HEK293T (cell line): ENCODE measurements around the gene AGAP3.

Experiments
- ARNT ChIP-seq: fragments of 450-650 bp; IDR thresholded peaks from 2 replicates; pipeline ENCODE4 v1.6.1; 2017; ENCODE audit warnings: mild to moderate bottlenecking
- BHLHE40 ChIP-seq: fragments of 450-650 bp; IDR thresholded peaks from 2 replicates; pipeline ENCODE4 v1.6.1; 2016; ENCODE audit warnings: mild to moderate bottlenecking, moderate library complexity, borderline replicate concordance
- CTBP1 ChIP-seq: fragments of 450-650 bp; IDR thresholded peaks from 2 replicates; pipeline ENCODE4 v1.6.1; 2016; ENCODE audit warnings: borderline replicate concordance
- ELF4 ChIP-seq: fragments of 450-650 bp; IDR thresholded peaks from 2 replicates; pipeline ENCODE4 v1.6.1; 2017; ENCODE audit warnings: antibody characterized with exemption
- FOXA1 ChIP-seq: fragments of 450-650 bp; IDR thresholded peaks from 2 replicates; pipeline ENCODE4 v1.6.1; 2016; ENCODE audit warnings: mild to moderate bottlenecking
- FOXK2 ChIP-seq: fragments of 450-650 bp; IDR thresholded peaks from 2 replicates; pipeline ENCODE4 v1.6.1; 2016; ENCODE audit warnings: mild to moderate bottlenecking
- FOXM1 ChIP-seq: fragments of 450-650 bp; IDR thresholded peaks from 2 replicates; pipeline ENCODE4 v1.6.1; 2017; ENCODE audit warnings: mild to moderate bottlenecking, borderline replicate concordance
- HDGF ChIP-seq: fragments of 450-650 bp; IDR thresholded peaks from 2 replicates; pipeline ENCODE4 v1.6.1; 2017; ENCODE audit warnings: antibody characterized with exemption, borderline replicate concordance
- NFRKB ChIP-seq: fragments of 450-650 bp; IDR thresholded peaks from 2 replicates; pipeline ENCODE4 v1.6.1; 2016; ENCODE audit warnings: mild to moderate bottlenecking, moderate library complexity
- PKNOX1 ChIP-seq: fragments of 450-650 bp; IDR thresholded peaks from 2 replicates; pipeline ENCODE4 v1.6.1; 2016
- SP1 ChIP-seq: fragments of 450-650 bp; IDR thresholded peaks from 2 replicates; pipeline ENCODE4 v1.6.1; 2017
- SUZ12 ChIP-seq: fragments of 450-650 bp; IDR thresholded peaks from 2 replicates; pipeline ENCODE4 v1.6.1; 2016; ENCODE audit warnings: mild to moderate bottlenecking
- TARDBP ChIP-seq: fragments of 450-650 bp; IDR thresholded peaks from 2 replicates; pipeline ENCODE4 v1.6.1; 2016
- ZNF384 ChIP-seq: fragments of 450-650 bp; IDR thresholded peaks from 2 replicates; pipeline ENCODE4 v1.6.1; 2016

- TF ChIP-seq FOXK2: no peak
- TF ChIP-seq PKNOX1: no peak
- no peak for TF ChIP-seq ARNT
- no peak for TF ChIP-seq SP1
- TF ChIP-seq CTBP1: no peak
- no peak for TF ChIP-seq FOXA1
- TF ChIP-seq ELF4: no peak
- no peak for TF ChIP-seq FOXM1
- TF ChIP-seq SUZ12: no peak
- no peak for TF ChIP-seq HDGF
- no peak for TF ChIP-seq TARDBP
- no peak for TF ChIP-seq BHLHE40
- TF ChIP-seq ZNF384: no peak
- TF ChIP-seq NFRKB: no peak
Measured at GRCh38 chr7:151093748-151094147, 7.5 kb downstream of the AGAP3 start.
